Measurements from ENCODE around the gene TEX29.

- TF ChIP-seq CTCF (IDR thresholded peaks at IDR 0.05; ENCODE audit: low read depth, low read length): no peak
- no peak for TF ChIP-seq MYC (IDR thresholded peaks at IDR 0.05; ENCODE audit: low read depth, low read length)
- TF ChIP-seq POLR2A (IDR thresholded peaks at IDR 0.05; ENCODE audit: extremely low read depth, insufficient read length): no peak
Observed at GRCh38 chr13:111286162-111286561, 34.3 kb upstream of the TEX29 start.

All from NB4 (cell line).